Measurements from ENCODE around the gene PDLIM5.

- TF ChIP-seq CTCF (IDR thresholded peaks at IDR 0.05) (no peak), REST (IDR thresholded peaks at IDR 0.05; ENCODE audit: insufficient read depth in 1 of 2, low read depth in 2 of 2, low read length in 1 of 2) (no peak)
Measured at GRCh38 chr4:94409375-94409679, 42.4 kb upstream of the PDLIM5 start.
